Liver (tissue), 9 donors: ENCODE measurements around the gene KLHDC7B. TPM values are rescaled to one million over a fixed set of nuclear protein-coding genes. Genes with fewer than 3 reads are reported as not detected.

ENCODE experiments used
- DNase-seq: peaks from one replicate; pipeline ENCODE4 v3.0.0-alpha.2; 2017; ENCODE audit warnings: low spot score
- H3K27ac ChIP-seq, 2 donors: one replicate each; pipeline ENCODE4 v1.7.0; 2013; ENCODE audit warnings: inconsistent platforms in 2 of 2, low read length in 2 of 2, control low read depth in 1 of 2, low read depth in 1 of 2, mild to moderate bottlenecking in 1 of 2
- H3K27me3 ChIP-seq, 4 donors: one replicate each; pipeline versions ENCODE4 v1.6.1 to v1.7.0; 2013; ENCODE audit warnings: low read length in 3 of 4, inconsistent platforms in 1 of 4, mild to moderate bottlenecking in 1 of 4, moderate library complexity in 1 of 4; ENCODE audit not compliant: control insufficient read depth in 4 of 4, insufficient read depth in 4 of 4
- H3K36me3 ChIP-seq, 4 donors: one replicate each; pipeline versions ENCODE4 v1.6.1 to v1.7.0; 2013; ENCODE audit warnings: low read length in 3 of 4, mild to moderate bottlenecking in 3 of 4, low read depth in 1 of 4, moderate library complexity in 1 of 4; ENCODE audit not compliant: control insufficient read depth in 4 of 4, insufficient read depth in 3 of 4
- H3K4me1 ChIP-seq, 4 donors: one replicate each; pipeline versions ENCODE4 v1.6.1 to v1.7.0; 2013; ENCODE audit warnings: low read length in 3 of 4, mild to moderate bottlenecking in 3 of 4, moderate library complexity in 1 of 4; ENCODE audit not compliant: control insufficient read depth in 4 of 4, insufficient read depth in 4 of 4
- H3K4me3 ChIP-seq, 3 donors: one replicate each; pipeline versions ENCODE4 v1.6.1 to v1.7.0; 2013; ENCODE audit warnings: low read length in 3 of 3, control low read depth in 1 of 3, low read depth in 1 of 3, mild to moderate bottlenecking in 1 of 3
- H3K9ac ChIP-seq, 2 donors: one replicate each; pipeline ENCODE4 v1.7.0; 2013; ENCODE audit warnings: low read length in 2 of 2, mild to moderate bottlenecking in 2 of 2, moderate library complexity in 2 of 2, control low read depth in 1 of 2, low read depth in 1 of 2
- H3K9me3 ChIP-seq, 4 donors: one replicate each; pipeline versions ENCODE4 v1.6.1 to v1.7.0; 2013; ENCODE audit warnings: low read length in 3 of 4; ENCODE audit not compliant: control insufficient read depth in 4 of 4
- ATF3 ChIP-seq: IDR thresholded peaks from 2 replicates; pipeline ENCODE4 v1.6.1; 2016; ENCODE audit warnings: antibody characterized with exemption
- EGR1 ChIP-seq, 2 donors: IDR thresholded peaks; 2 replicates each; pipeline ENCODE4 v1.6.1; 2016 to 2018; ENCODE audit warnings: antibody characterized with exemption in 2 of 2, low read depth in 2 of 2
- FOXA1 ChIP-seq: IDR thresholded peaks from 2 replicates; pipeline ENCODE4 v1.6.1; 2016; ENCODE audit warnings: antibody characterized with exemption
- FOXA2 ChIP-seq: IDR thresholded peaks from 2 replicates; pipeline ENCODE4 v1.6.1; 2016; ENCODE audit warnings: antibody characterized with exemption
- GABPA ChIP-seq, 2 donors: IDR thresholded peaks in 1 of 2; conservative IDR thresholded peaks in 1 of 2; 2 replicates each; pipeline ENCODE4 v1.6.1; 2016; ENCODE audit warnings: antibody characterized with exemption in 2 of 2, mild to moderate bottlenecking in 1 of 2, moderate library complexity in 1 of 2
- HNF4A ChIP-seq, 2 donors: conservative IDR thresholded peaks; 2 replicates each; pipeline ENCODE4 v1.6.1; 2016; ENCODE audit warnings: antibody characterized with exemption in 2 of 2, mild to moderate bottlenecking in 2 of 2
- HNF4G ChIP-seq: IDR thresholded peaks from 2 replicates; pipeline ENCODE4 v1.6.1; 2016; ENCODE audit warnings: antibody characterized with exemption
- JUND ChIP-seq, 2 donors: IDR thresholded peaks; 2 replicates each; pipeline ENCODE4 v1.6.1; 2016; ENCODE audit warnings: antibody characterized with exemption in 2 of 2
- NR2F2 ChIP-seq: IDR thresholded peaks from 2 replicates; pipeline ENCODE4 v1.6.1; 2016; ENCODE audit warnings: antibody characterized with exemption
- RAD21 ChIP-seq, 2 donors: IDR thresholded peaks; 2 replicates each; pipeline ENCODE4 v1.6.1; 2016; ENCODE audit warnings: antibody characterized with exemption in 2 of 2, mild to moderate bottlenecking in 2 of 2
- RXRA ChIP-seq, 2 donors: IDR thresholded peaks; 2 replicates each; pipeline ENCODE4 v1.6.1; 2017 to 2018; ENCODE audit warnings: antibody characterized with exemption in 2 of 2, mild to moderate bottlenecking in 1 of 2
- SP1 ChIP-seq: IDR thresholded peaks from 2 replicates; pipeline ENCODE4 v1.6.1; 2018; ENCODE audit warnings: antibody characterized with exemption, mild to moderate bottlenecking
- TAF1 ChIP-seq: conservative IDR thresholded peaks from 2 replicates; pipeline ENCODE4 v1.6.1; 2016; ENCODE audit warnings: antibody characterized with exemption, mild to moderate bottlenecking
- YY1 ChIP-seq: IDR thresholded peaks from 2 replicates; pipeline ENCODE4 v1.6.1; 2016; ENCODE audit warnings: antibody characterized with exemption, mild to moderate bottlenecking
- ZBTB33 ChIP-seq: IDR thresholded peaks from 2 replicates; pipeline ENCODE4 v1.6.1; 2016; ENCODE audit warnings: antibody characterized with exemption
- WGBS: extraction: QIAGEN DNeasy Blood & Tissue Kit; methylation state at CpG from one replicate; pipeline ENCODE4 v1.1.7; 2013; 5-methylcytosine and 5-hydroxymethylcytosine counted together
- polyA plus RNA-seq, 2 donors: library from polyadenylated mRNA; stranded (reverse) in 1 of 2; unstranded in 1 of 2; fragments of 200-250 nt in 1 of 2; fragments of >200 nt in 1 of 2; fragmentation: Nextera tagmentation in 1 of 2; extraction: Ambion mirVana in 1 of 2; gene quantifications; one replicate each; pipeline versions ENCODE4 v1.2.1 to v1.2.3, GENCODE V29; 2013 to 2015
- total RNA-seq, 2 donors: library from RNA; depleted of rRNA; stranded (reverse); fragments of >200 nt; gene quantifications; one replicate each; pipeline ENCODE4 v1.2.3, GENCODE V29; 2014
- TF ChIP-seq, protein P1 (sequence below): IDR thresholded peaks from 2 replicates; pipeline ENCODE4 v1.6.1; 2016; ENCODE audit warnings: antibody characterized with exemption, mild to moderate bottlenecking
- donor health status: healthy.
- donor health status: healthy.
- donor health status: healthy.
- donor health status: healthy.
- donor health status: healthy.

KLHDC7B gene
- total and polyA plus RNA-seq, 4 donors = 0.08 to 0.16 (median 0.08) TPM; not detected in 1

- 77% methylated on average over 19 of the region's 19 CpGs for WGBS
- no peaks in the 10 kb centered on the region for H3K9me3 ChIP-seq
- H3K27ac ChIP-seq = peak overlapping the region; percentile 92 to 98
- TF ChIP-seq JUND (IDR thresholded peaks at IDR 0.05) (no peak), ATF3 (no peak), GABPA (IDR thresholded peaks at IDR 0.05 in 1 of 2, conservative IDR thresholded peaks at IDR 0.05 in 1 of 2) (no peak), RXRA (IDR thresholded peaks at IDR 0.05) (no peak), TAF1 (no peak), HNF4G (no peak), FOXA1 (no peak), RAD21 (IDR thresholded peaks at IDR 0.05) (no peak), FOXA2 (no peak), ZBTB33 (no peak), SP1 (no peak), NR2F2 (no peak), HNF4A (conservative IDR thresholded peaks at IDR 0.05) (no peak), EGR1 (IDR thresholded peaks at IDR 0.05; ENCODE audit: low read depth in 2 of 2) (no peak), YY1 (no peak)
- TF ChIP-seq, protein P1, sequence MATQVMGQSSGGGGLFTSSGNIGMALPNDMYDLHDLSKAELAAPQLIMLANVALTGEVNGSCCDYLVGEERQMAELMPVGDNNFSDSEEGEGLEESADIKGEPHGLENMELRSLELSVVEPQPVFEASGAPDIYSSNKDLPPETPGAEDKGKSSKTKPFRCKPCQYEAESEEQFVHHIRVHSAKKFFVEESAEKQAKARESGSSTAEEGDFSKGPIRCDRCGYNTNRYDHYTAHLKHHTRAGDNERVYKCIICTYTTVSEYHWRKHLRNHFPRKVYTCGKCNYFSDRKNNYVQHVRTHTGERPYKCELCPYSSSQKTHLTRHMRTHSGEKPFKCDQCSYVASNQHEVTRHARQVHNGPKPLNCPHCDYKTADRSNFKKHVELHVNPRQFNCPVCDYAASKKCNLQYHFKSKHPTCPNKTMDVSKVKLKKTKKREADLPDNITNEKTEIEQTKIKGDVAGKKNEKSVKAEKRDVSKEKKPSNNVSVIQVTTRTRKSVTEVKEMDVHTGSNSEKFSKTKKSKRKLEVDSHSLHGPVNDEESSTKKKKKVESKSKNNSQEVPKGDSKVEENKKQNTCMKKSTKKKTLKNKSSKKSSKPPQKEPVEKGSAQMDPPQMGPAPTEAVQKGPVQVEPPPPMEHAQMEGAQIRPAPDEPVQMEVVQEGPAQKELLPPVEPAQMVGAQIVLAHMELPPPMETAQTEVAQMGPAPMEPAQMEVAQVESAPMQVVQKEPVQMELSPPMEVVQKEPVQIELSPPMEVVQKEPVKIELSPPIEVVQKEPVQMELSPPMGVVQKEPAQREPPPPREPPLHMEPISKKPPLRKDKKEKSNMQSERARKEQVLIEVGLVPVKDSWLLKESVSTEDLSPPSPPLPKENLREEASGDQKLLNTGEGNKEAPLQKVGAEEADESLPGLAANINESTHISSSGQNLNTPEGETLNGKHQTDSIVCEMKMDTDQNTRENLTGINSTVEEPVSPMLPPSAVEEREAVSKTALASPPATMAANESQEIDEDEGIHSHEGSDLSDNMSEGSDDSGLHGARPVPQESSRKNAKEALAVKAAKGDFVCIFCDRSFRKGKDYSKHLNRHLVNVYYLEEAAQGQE = no peak
- peaks cover 0 to 24% (median 14%) of the 10 kb centered on the region in 4 donors for H3K4me1 ChIP-seq
- no peaks in the 10 kb centered on the region for H3K36me3 ChIP-seq
- no peaks in the 10 kb centered on the region for H3K27me3 ChIP-seq
- no peak overlapping the region for H3K9ac ChIP-seq
- peak overlapping the region in 1 of 3 donors; percentile 93 for H3K4me3 ChIP-seq
- DNase-seq = no peak
Observed at GRCh38 chr22:50532824-50533796, 12.6 kb upstream of the KLHDC7B start.
